ENCODE measurements around the gene ITGB1. TPM values are rescaled to one million over a fixed set of nuclear protein-coding genes. Genes with fewer than 3 reads are reported as not detected.
"Not testable (repeated sequence)": the region's sequence is repeated elsewhere in the genome, so short reads cannot be mapped to it uniquely, and the experiment has no call there.

Gene ITGB1
- total RNA-seq (2014; rRNA removed; shearing (Covaris generic); ENCODE audit: low replicate concordance) = 894 and 953 TPM in 2 replicates

GRCh38 chr10:32958085-32959005, at the start of gene ITGB1:
Gene ITGB1, minus strand, starts transcription at chr10:32958230. Its CDS starts 22,672 bp downstream, at chr10:32935558.
- in situ Hi-C loops (cut with HindIII; ENCODE audit: low pct_unique_long_range_greater_than_20kb, low sequenced_read_pairs) = loop anchor here (5.0 kb wide), 1 partner anchor 49 kb away; no protein-coding TSS in a partner anchor
- peak; percentile 99 for DNase-seq (ENCODE audit: low read depth)

DNA sequence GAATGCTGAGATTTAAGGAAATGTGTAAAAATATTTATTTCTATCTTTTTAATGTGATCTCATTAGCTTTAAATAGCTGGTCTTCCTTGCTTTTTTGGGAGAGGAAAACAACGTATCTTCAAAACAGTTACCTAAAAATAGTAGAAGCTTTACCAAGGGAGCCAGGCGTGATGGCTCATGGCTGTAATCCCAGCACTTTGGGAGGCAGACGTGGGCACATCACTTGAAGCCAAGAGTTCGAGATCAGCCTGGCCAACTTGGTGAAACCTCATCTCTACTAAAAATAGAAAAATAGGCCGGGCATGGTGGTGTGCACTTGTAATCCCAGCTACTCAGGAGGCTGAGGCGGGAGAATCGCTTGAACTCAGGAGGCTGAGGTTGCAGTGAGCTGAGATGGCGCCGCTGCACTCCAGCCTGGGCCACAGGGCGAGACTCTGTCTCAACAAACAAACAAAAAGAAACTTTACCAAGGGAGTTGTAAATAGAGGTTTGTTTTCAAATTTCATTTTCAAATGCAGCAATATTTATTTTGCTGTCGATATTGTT, 48.4 kb upstream of the ITGB1 start:
- in situ Hi-C loops (cut with HindIII; ENCODE audit: low pct_unique_long_range_greater_than_20kb, low sequenced_read_pairs) = loop anchor here (5.0 kb wide), 1 partner anchor 49 kb away; the partner anchor contains the start of gene ITGB1
- no peak for DNase-seq (ENCODE audit: low read depth)

DNA sequence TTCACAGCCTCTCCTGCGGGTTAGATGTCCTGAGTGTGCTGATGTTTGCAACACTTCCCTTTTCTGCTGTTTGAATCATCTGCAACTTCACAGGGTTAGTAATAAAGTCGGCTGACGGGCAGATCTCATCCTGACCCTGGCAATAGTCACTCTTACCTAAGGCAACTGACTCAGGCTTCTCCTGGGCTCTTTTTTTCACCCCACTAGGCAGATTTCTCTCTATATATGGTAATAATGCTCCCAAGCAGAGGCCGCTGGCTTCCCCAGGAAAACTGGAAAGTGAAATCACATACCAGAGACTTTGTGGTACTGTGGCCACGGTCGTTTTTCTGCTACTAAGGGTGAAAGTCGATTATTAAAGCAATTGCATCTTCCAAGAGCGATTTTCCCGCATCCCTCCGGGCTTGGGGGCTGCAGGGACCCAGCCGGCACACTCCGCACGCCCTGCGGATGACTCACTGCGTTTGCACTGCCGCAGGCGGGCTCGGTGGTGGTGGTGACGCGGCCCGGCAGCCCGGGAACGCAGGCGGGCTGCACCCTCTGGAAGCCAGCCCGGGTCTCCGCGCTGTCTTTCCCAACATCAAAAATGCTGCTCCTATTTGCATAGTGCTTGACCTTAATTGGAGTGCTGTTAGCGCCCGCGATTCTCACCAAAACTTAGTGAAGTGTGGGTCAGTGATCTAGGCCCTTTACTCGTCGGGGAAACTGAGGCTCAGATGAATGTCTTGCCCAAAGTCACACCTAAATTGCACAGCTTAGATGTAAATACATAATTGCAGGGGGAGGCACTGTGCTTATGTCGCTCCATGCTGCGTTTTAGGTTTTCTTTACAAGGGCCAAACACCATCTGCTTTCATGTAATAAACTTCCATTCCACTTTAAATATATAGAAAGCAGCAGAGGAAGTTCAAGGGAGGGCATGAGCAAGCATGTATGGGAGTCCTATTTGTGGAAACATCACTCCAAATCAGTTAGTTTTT, 47.6 kb upstream of the ITGB1 start:
- in situ Hi-C loops (cut with HindIII; ENCODE audit: low pct_unique_long_range_greater_than_20kb, low sequenced_read_pairs) = loop anchor here (5.0 kb wide), 1 partner anchor 48 kb away; the partner anchor contains the start of gene ITGB1
- peak; percentile 97 for DNase-seq (ENCODE audit: low read depth)

- peak; percentile 73 for DNase-seq (ENCODE audit: low read depth)
- in situ Hi-C loops (cut with HindIII; ENCODE audit: low pct_unique_long_range_greater_than_20kb, low sequenced_read_pairs) = no loop called here
Measured at GRCh38 chr10:33001908-33002492, 44.0 kb upstream of the ITGB1 start.

GRCh38 chr10:32998060-32998581, 40.1 kb upstream of the ITGB1 start:
- DNase-seq (ENCODE audit: low read depth); in situ Hi-C loops (cut with HindIII; ENCODE audit: low pct_unique_long_range_greater_than_20kb, low sequenced_read_pairs): not testable (repeated sequence)

DNA sequence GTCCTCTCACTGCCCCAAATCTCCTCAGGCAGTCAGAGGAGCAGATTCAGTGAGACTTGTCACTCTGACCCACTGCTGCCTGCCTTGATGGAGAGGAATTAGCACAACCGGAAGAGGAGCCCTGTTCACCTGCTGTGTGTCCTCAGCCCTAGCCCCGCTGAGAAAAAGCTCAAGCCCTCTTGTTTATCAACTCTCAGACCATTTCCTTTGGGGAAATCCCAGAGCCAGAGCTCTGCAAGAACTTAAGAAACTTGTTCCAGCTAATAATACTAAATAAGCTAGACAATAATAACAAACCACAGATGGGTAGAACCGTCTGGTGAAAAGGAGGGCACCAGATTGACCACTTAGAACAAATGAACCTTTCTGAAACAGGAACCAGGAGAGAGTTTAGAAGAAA, 37.7 kb upstream of the ITGB1 start:
- DNase-seq (ENCODE audit: low read depth) = no peak
- in situ Hi-C loops (cut with HindIII; ENCODE audit: low pct_unique_long_range_greater_than_20kb, low sequenced_read_pairs) = no loop called here

DNA sequence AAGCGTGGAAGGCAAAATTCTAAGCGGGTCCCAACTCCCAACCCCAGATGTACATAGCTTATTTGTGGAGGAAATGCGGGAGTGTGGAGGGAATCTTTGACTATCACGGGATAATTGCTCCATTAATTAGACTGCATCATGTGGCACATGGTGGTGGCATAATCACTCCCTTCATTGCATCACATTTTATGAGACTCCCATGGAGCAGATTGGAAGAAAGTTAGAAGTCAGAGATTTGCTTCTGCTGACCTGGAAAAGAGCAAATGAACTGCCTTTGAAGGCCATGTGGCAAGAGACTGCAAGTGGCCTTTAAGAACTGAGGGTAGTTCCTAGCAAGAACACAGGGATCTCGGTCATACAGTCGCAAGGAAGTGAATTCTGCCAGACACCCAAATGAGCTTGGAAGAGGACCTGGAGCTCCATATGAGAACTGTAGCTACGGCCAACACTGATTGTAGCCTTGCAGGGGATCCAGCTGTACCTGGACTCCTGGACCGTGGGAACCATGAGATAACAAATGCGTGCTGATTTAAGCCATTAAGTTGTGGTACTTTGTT, 37.1 kb upstream of the ITGB1 start:
- DNase-seq (ENCODE audit: low read depth) = no peak
- in situ Hi-C loops (cut with HindIII; ENCODE audit: low pct_unique_long_range_greater_than_20kb, low sequenced_read_pairs) = no loop called here

GRCh38 chr10:32994632-32995031, 36.6 kb upstream of the ITGB1 start:
- DNase-seq (ENCODE audit: low read depth); in situ Hi-C loops (cut with HindIII; ENCODE audit: low pct_unique_long_range_greater_than_20kb, low sequenced_read_pairs): not testable (repeated sequence)

GRCh38 chr10:32992310-32992709, 34.3 kb upstream of the ITGB1 start:
- in situ Hi-C loops (cut with HindIII; ENCODE audit: low pct_unique_long_range_greater_than_20kb, low sequenced_read_pairs); DNase-seq (ENCODE audit: low read depth): not testable (repeated sequence)

- DNase-seq (ENCODE audit: low read depth) = no peak
- in situ Hi-C loops (cut with HindIII; ENCODE audit: low pct_unique_long_range_greater_than_20kb, low sequenced_read_pairs) = no loop called here
Measured at GRCh38 chr10:32990811-32991210, 32.8 kb upstream of the ITGB1 start.

DNA sequence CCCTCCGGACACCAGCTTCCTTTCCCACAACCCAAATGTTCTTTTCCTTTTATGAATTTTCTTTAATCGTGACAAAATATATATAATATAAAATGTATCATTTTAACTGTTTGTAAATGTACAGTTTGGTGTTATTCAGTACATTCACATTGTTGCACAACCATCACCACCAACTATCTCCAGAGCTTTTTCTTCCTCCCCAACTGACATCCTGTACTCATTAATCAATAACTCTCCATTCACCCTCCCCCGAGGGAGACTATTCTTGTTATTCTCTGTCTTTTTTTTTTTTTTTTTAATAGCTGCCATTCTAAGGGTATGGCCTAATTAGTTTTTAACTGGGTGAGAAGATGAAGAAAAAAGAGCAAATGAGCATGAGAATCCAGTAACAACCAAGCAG, 30.6 kb upstream of the ITGB1 start:
- in situ Hi-C loops (cut with HindIII; ENCODE audit: low pct_unique_long_range_greater_than_20kb, low sequenced_read_pairs) = no loop called here
- no peak for DNase-seq (ENCODE audit: low read depth)

DNA sequence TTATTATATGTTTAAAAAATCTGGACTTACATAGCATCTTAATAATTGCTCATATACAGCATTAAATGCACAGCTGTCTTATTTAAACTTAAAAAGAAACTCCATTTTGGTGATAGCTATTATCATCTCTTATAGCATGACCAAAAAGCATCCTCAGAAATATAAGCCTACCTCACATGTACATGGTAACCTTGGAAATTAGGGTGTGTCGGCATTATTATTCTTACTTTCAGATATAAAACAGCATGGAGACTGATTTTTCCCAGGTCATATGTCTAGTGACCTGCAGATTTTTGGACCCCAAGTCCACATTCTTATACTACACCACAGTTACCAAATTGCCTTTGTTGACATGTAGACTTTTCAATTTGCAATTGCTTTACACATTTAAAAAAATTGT, 29.1 kb upstream of the ITGB1 start:
- in situ Hi-C loops (cut with HindIII; ENCODE audit: low pct_unique_long_range_greater_than_20kb, low sequenced_read_pairs) = no loop called here
- DNase-seq (ENCODE audit: low read depth) = no peak

- in situ Hi-C loops (cut with HindIII; ENCODE audit: low pct_unique_long_range_greater_than_20kb, low sequenced_read_pairs) = no loop called here
- DNase-seq (ENCODE audit: low read depth) = peak; percentile 80
Measured at GRCh38 chr10:32985775-32986350, 27.8 kb upstream of the ITGB1 start.

DNA sequence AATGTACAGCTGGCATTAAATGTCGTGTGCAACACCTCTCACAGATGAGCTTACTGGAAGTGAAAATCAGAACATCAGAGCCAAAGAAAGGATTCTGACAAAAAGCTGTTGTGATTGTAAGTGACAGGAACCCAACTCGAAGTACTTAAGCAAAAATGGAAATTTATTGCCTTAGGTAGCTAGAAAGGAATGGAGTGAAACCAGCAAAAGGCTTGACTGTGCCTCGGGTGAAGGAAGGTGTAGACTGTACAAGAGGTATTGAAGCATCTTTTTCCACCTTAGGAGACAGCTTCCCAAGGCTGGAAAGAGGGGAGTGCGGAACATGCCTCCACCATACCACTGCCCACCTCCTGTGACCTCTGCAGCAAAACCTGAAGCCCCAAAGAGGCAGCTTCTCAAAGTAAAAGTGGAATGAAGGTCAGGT, 27.3 kb upstream of the ITGB1 start:
- no peak for DNase-seq (ENCODE audit: low read depth)
- in situ Hi-C loops (cut with HindIII; ENCODE audit: low pct_unique_long_range_greater_than_20kb, low sequenced_read_pairs) = no loop called here

DNA sequence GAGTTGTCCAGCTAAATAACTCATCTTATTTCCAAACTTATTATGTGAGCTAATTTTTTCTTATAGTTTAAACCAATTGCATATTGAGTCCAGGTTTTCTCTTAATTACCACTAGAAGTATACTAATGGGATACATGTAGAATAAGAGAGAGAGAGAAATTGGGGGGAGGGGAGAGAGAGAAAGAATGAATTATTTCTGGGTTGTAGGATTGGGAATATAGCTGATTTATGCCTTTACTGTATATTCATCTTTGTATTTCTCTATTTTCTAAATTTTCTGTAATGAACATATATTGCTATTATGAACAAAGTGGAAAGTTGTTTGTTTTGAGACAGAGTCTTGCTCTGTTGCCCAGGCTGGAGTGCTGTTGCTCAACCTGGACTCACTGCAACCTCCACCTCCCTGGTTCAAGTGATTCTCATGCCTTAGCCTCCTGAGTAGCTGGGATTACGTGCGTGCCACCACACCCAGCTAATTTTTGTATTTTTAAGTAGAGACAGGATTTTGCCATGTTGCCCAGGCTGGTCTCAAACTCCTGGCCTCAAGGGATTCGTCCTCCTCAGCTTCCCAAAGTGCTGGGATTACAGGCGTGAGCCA, 26.1 kb upstream of the ITGB1 start:
- no peak for DNase-seq (ENCODE audit: low read depth)
- in situ Hi-C loops (cut with HindIII; ENCODE audit: low pct_unique_long_range_greater_than_20kb, low sequenced_read_pairs) = no loop called here

DNA sequence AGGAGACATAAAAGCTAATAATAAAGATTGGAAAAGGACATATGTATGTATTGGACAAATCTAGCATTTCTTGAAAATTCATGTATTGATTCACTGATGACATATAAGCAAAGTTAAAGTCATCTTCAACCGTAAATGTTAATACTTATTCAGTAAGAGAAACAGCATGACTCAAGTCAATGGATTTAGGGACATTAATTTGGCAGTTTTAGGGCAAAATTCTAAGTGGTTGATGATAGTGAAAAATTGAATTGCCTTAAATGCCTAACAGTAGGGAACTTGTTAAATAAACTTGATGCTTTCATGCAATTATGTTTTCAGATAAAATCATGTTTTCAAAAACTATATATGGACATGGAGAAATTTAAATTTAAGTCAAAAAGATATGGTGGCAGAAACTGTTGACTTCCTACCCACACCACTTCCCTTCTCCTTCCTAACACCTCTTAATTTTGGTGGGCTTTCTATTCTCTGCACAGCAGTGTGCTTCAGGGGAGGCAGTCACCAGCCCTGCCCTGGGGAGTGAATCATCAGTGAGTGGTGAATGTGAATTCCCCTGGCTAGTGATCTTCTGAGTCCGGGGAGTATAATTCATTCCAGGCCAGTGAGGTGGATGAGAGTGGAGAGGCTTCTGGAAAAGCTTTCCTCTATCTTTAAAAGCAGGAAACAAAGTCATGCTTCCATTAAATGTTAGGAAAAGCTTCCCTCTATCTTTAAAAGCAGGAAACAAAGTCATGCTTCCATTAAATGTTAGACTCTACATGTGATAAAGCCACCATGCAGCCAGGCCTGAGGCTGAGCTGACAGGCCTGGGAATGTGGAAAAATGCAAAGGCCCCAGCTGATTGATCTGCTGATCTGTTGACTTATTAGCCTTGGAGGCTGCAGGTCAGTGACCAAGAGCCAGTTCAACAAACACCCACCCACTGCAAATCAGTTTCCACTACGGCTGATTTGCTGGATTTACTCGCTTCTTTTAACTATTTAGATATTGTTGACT, 25.2 kb upstream of the ITGB1 start:
- in situ Hi-C loops (cut with HindIII; ENCODE audit: low pct_unique_long_range_greater_than_20kb, low sequenced_read_pairs) = no loop called here
- peak; percentile 91 for DNase-seq (ENCODE audit: low read depth)

Data from Caki2 (cell line).